ENCODE measurements around the gene DPP3.
A peak's percentile ranks its signal among the peaks of the same experiment; 100 is the strongest.

Gene DPP3

DNA sequence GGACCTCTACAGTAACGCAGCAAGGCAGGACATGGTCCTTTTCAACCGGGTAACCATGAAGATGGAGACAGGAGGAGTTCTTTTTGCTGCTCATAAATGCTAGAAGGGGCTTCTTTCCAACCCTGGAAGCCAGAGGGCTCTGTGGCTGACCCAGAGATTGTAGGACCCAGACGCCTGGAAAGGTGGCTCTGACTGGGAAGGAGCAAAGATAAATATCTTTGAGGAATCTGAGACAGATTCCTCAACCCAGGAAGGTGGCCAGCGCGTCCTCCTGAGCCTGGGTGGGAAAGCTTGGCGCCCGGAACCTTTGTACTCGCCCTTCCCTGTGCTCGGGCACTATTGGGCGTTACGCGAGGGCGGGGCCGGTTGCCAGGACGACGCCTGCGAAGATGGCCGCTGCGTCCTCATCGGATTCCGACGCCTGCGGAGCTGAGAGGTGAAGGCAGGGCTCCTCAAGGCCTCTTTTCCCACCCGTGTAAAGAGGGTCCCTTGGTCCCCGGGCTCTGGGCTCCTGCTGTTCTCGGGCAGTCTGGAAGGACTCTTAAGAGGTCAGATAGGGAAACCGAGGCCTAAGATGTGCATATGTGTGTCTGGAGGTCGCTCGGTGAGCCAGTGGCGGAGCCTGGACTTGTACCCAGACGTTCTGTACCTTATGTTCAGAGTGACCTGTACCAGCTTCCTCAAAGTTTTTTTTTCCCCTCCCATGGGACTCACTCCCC, 30.2 kb downstream of the DPP3 start, which contains the start of gene BBS1 (continued):
- TF ChIP-seq, protein P1, sequence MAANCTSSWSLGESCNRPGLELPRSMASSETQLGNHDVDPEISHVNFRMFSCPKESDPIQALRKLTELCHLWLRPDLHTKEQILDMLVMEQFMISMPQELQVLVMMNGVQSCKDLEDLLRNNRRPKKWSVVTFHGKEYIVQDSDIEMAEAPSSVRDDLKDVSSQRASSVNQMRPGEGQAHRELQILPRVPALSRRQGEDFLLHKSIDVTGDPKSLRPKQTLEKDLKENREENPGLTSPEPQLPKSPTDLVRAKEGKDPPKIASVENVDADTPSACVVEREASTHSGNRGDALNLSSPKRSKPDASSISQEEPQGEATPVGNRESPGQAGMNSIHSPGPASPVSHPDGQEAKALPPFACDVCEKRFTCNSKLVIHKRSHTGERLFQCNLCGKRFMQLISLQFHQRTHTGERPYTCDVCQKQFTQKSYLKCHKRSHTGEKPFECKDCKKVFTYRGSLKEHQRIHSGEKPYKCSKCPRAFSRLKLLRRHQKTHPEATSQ (tag by site-specific recombination; IDR thresholded peaks at IDR 0.05) = no peak
- TF ChIP-seq MEIS1 (CRISPR knock-in tag; IDR thresholded peaks at IDR 0.05; ENCODE audit: borderline replicate concordance) (no peak), ZNF335 (tag by site-specific recombination; conservative IDR thresholded peaks at IDR 0.05) (peak; percentile 72), ZNF248 (tag by site-specific recombination; IDR thresholded peaks at IDR 0.05) (no peak), GLIS2 (tag by site-specific recombination; IDR thresholded peaks at IDR 0.05) (no peak), ZNF202 (tag by site-specific recombination; IDR thresholded peaks at IDR 0.05; ENCODE audit: borderline replicate concordance) (no peak), ZNF311 (tag by site-specific recombination; IDR thresholded peaks at IDR 0.05; ENCODE audit: borderline replicate concordance) (no peak), ZBTB17 (tag by site-specific recombination; IDR thresholded peaks at IDR 0.05) (peak; percentile 61), ZNF155 (tag by site-specific recombination; IDR thresholded peaks at IDR 0.05) (no peak), KLF7 (tag by site-specific recombination; IDR thresholded peaks at IDR 0.05; ENCODE audit: borderline replicate concordance) (peak; percentile 91), ZSCAN30 (tag by site-specific recombination; IDR thresholded peaks at IDR 0.05) (0 out of 2 replicates have a peak, but pooled peaks have one; percentile 42), ZNF184 (tag by site-specific recombination; IDR thresholded peaks at IDR 0.05) (0 out of 2 replicates have a peak, but pooled peaks have one; percentile 15), YY1 (tag by site-specific recombination; IDR thresholded peaks at IDR 0.05) (peak; percentile 88), ZNF843 (tag by site-specific recombination; IDR thresholded peaks at IDR 0.05) (peak; percentile 19; the same call in 1 of the 2 replicates), ZNF10 (tag by site-specific recombination; IDR thresholded peaks at IDR 0.05) (peak; percentile 76), SP7 (tag by site-specific recombination; IDR thresholded peaks at IDR 0.05) (peak; percentile 86), ZFP3 (tag by site-specific recombination; IDR thresholded peaks at IDR 0.05; ENCODE audit: low read depth) (no peak), ZNF394 (tag by site-specific recombination; IDR thresholded peaks at IDR 0.05; ENCODE audit: borderline replicate concordance) (peak; percentile 27; the same call in 1 of the 2 replicates), SP2 (tag by site-specific recombination; IDR thresholded peaks at IDR 0.05) (peak; percentile 76), ZBTB8A (tag by site-specific recombination; IDR thresholded peaks at IDR 0.05) (peak; percentile 69), ZNF274 (IDR thresholded peaks at IDR 0.05; ENCODE audit: low read length) (no peak), ZNF274 (tag by site-specific recombination; IDR thresholded peaks at IDR 0.05; ENCODE audit: borderline replicate concordance) (no peak), GLIS1 (tag by site-specific recombination; IDR thresholded peaks at IDR 0.05) (no peak), KLF8 (tag by site-specific recombination; IDR thresholded peaks at IDR 0.05) (peak; percentile 92)
- TF ChIP-seq, protein P2, sequence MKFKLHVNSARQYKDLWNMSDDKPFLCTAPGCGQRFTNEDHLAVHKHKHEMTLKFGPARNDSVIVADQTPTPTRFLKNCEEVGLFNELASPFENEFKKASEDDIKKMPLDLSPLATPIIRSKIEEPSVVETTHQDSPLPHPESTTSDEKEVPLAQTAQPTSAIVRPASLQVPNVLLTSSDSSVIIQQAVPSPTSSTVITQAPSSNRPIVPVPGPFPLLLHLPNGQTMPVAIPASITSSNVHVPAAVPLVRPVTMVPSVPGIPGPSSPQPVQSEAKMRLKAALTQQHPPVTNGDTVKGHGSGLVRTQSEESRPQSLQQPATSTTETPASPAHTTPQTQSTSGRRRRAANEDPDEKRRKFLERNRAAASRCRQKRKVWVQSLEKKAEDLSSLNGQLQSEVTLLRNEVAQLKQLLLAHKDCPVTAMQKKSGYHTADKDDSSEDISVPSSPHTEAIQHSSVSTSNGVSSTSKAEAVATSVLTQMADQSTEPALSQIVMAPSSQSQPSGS (tag by site-specific recombination; IDR thresholded peaks at IDR 0.05; ENCODE audit: low read depth) = no peak
- TF ChIP-seq, protein P3, sequence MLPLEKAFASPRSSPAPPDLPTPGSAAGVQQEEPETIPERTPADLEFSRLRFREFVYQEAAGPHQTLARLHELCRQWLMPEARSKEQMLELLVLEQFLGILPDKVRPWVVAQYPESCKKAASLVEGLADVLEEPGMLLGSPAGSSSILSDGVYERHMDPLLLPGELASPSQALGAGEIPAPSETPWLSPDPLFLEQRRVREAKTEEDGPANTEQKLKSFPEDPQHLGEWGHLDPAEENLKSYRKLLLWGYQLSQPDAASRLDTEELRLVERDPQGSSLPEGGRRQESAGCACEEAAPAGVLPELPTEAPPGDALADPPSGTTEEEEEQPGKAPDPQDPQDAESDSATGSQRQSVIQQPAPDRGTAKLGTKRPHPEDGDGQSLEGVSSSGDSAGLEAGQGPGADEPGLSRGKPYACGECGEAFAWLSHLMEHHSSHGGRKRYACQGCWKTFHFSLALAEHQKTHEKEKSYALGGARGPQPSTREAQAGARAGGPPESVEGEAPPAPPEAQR (tag by site-specific recombination; IDR thresholded peaks at IDR 0.05) = no peak
- TF ChIP-seq, protein P4, sequence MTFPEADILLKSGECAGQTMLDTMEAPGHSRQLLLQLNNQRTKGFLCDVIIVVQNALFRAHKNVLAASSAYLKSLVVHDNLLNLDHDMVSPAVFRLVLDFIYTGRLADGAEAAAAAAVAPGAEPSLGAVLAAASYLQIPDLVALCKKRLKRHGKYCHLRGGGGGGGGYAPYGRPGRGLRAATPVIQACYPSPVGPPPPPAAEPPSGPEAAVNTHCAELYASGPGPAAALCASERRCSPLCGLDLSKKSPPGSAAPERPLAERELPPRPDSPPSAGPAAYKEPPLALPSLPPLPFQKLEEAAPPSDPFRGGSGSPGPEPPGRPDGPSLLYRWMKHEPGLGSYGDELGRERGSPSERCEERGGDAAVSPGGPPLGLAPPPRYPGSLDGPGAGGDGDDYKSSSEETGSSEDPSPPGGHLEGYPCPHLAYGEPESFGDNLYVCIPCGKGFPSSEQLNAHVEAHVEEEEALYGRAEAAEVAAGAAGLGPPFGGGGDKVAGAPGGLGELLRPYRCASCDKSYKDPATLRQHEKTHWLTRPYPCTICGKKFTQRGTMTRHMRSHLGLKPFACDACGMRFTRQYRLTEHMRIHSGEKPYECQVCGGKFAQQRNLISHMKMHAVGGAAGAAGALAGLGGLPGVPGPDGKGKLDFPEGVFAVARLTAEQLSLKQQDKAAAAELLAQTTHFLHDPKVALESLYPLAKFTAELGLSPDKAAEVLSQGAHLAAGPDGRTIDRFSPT (tag by site-specific recombination; IDR thresholded peaks at IDR 0.05) = no peak
- TF ChIP-seq, protein P5, sequence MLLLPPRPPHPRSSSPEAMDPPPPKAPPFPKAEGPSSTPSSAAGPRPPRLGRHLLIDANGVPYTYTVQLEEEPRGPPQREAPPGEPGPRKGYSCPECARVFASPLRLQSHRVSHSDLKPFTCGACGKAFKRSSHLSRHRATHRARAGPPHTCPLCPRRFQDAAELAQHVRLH (tag by site-specific recombination; IDR thresholded peaks at IDR 0.05) = peak; percentile 50
- TF ChIP-seq, protein P6, sequence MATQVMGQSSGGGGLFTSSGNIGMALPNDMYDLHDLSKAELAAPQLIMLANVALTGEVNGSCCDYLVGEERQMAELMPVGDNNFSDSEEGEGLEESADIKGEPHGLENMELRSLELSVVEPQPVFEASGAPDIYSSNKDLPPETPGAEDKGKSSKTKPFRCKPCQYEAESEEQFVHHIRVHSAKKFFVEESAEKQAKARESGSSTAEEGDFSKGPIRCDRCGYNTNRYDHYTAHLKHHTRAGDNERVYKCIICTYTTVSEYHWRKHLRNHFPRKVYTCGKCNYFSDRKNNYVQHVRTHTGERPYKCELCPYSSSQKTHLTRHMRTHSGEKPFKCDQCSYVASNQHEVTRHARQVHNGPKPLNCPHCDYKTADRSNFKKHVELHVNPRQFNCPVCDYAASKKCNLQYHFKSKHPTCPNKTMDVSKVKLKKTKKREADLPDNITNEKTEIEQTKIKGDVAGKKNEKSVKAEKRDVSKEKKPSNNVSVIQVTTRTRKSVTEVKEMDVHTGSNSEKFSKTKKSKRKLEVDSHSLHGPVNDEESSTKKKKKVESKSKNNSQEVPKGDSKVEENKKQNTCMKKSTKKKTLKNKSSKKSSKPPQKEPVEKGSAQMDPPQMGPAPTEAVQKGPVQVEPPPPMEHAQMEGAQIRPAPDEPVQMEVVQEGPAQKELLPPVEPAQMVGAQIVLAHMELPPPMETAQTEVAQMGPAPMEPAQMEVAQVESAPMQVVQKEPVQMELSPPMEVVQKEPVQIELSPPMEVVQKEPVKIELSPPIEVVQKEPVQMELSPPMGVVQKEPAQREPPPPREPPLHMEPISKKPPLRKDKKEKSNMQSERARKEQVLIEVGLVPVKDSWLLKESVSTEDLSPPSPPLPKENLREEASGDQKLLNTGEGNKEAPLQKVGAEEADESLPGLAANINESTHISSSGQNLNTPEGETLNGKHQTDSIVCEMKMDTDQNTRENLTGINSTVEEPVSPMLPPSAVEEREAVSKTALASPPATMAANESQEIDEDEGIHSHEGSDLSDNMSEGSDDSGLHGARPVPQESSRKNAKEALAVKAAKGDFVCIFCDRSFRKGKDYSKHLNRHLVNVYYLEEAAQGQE (tag by site-specific recombination; IDR thresholded peaks at IDR 0.05) = 0 out of 2 replicates have a peak, but pooled peaks have one; percentile 14
